GM12891 (cell line): ENCODE results near the gene TMEM119.
A peak's percentile ranks its signal among the peaks of the same experiment; 100 is the strongest.
"Not testable (repeated sequence)": the region's sequence is repeated elsewhere in the genome, so short reads cannot be mapped to it uniquely, and the experiment has no call there.

Source experiments
- DNase-seq: peaks from one replicate; pipeline ENCODE4 v3.0.0; 2011; ENCODE audit warnings: low spot score; ENCODE audit not compliant: insufficient read length
- FAIRE-seq: peaks from 2 replicates; lab custom pipeline; 2011; peaks lifted over from hg19 to GRCh38; lab: Jason Lieb, UNC
- PAX5 ChIP-seq: IDR thresholded peaks from 2 replicates; pipeline ENCODE4 v1.6.1; 2011; ENCODE audit warnings: low read length, moderate library complexity, mild to moderate bottlenecking; ENCODE audit not compliant: insufficient read depth, severe bottlenecking
- POLR2A ChIP-seq: IDR thresholded peaks from 2 replicates; pipeline ENCODE4 v1.6.1; 2011; ENCODE audit warnings: low read depth, low read length, control low read depth
- POLR2AphosphoS5 ChIP-seq: IDR thresholded peaks from 2 replicates; pipeline ENCODE4 v1.6.1; 2011; ENCODE audit warnings: low read depth, low read length, control low read depth
- POU2F2 ChIP-seq: IDR thresholded peaks from 2 replicates; pipeline ENCODE4 v1.6.1; 2011; ENCODE audit warnings: low read depth, mild to moderate bottlenecking, control low read depth, low read length, moderate library complexity
- SPI1 ChIP-seq: IDR thresholded peaks from 2 replicates; pipeline ENCODE4 v1.6.1; 2011; ENCODE audit warnings: low read depth, low read length, control low read depth
- TAF1 ChIP-seq: IDR thresholded peaks from 2 replicates; pipeline ENCODE4 v1.6.1; 2011; ENCODE audit warnings: low read depth, low read length, control low read depth

TMEM119 gene

DNA sequence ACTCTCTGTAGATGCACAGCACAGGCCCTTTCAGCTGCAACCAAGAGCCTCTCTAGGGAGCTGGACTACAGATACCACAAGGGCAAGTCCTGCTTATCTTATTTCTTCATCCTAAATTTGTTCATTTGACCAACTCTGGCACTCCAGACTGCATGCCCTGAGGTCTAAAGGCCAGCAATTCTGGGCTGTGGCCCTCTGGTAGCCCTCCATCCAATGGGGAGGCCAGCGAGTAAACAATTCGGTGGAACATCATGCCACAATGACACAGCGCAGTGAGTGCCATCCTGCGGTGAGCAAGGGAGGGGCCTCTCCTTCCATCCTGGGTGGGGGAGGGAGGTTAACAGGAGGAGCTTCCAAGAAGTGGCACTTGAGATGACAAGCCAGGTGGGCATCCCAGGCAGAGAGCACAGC lies 36.5 kb upstream of the TMEM119 start:
- TF ChIP-seq SPI1 (no peak), POLR2A (no peak), TAF1 (no peak), POLR2AphosphoS5 (no peak), POU2F2 (no peak), PAX5 (no peak)
- FAIRE-seq (no peak), DNase-seq (no peak)

DNA sequence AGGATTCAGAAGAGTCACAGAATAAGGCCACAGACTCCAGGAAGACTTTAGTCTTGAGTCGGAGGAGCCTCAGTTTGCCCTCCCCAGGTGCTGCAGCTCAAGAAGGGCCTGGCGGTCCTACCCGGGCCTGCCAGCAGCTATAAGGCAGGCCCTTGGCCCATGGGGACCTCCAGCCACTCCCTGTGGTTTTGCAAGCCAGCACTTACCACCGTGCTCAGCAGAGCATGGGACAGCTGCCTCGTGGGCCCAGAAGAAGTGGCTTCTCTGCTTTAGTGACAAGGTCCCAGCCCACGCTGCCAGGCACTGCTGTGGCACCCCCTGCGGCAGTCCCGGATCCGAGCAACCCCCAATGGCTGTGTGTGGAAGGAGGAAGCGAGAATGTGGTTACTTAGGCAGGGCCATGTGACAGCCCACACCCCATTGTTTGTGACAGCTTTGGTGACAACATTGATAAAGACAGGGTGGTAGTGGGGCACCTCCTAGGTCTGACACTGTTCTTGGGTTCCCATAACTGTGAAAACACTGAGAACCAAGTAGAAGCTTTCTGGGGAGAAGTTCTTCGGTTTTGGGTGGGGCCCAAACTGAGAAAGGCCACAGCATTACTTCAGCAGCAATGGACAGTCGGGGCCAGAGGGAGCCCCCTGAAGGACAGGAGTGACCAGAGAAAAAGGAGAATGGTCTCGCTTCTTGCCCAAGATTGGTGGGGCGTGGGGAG lies 35.8 kb upstream of the TMEM119 start, which contains the start of gene SELPLG:
Gene SELPLG (minus strand): TSS at position 361 of the 715 bp plus-strand sequence. CDS start 9,587 bp downstream, outside the sequence.
- DNase-seq (peak; percentile 68), FAIRE-seq (peak; percentile 95)
- 0 out of 2 replicates have a peak, but pooled peaks have one; percentile 28 for TF ChIP-seq POU2F2
- peak; percentile 37; the same call in 1 of the 2 replicates for TF ChIP-seq TAF1
- TF ChIP-seq POLR2AphosphoS5: peak; percentile 54; the same call in 1 of the 2 replicates
- no peak for TF ChIP-seq POLR2A
- TF ChIP-seq PAX5: peak; percentile 89
- TF ChIP-seq SPI1: peak; percentile 93

DNA sequence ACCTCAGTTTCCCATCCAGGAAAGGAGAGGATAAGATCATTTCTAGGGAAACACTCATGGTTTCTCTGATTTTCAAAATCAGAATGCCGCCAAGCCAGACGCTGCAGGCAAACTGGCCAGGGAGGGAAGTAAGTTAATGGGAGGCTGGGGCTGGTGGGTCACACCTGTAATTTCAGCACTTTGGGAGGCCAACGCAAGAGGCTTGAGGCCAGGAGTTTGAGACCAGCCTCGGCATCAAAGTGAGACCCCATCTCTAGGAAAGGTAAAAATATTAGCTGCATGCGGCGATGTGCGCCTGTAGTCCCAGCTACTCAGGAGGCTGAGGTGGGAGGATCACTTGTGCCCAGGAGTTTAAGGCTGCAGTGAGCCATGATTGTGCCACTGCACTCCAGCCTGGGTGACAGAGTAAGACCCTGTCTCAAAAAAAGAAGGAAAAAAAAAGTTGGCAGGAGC lies 35.2 kb upstream of the TMEM119 start:
- FAIRE-seq (no peak), DNase-seq (no peak)
- no peak for TF ChIP-seq SPI1
- TF ChIP-seq POU2F2: no peak
- no peak for TF ChIP-seq PAX5
- TF ChIP-seq TAF1: no peak
- TF ChIP-seq POLR2A: no peak
- no peak for TF ChIP-seq POLR2AphosphoS5

DNA sequence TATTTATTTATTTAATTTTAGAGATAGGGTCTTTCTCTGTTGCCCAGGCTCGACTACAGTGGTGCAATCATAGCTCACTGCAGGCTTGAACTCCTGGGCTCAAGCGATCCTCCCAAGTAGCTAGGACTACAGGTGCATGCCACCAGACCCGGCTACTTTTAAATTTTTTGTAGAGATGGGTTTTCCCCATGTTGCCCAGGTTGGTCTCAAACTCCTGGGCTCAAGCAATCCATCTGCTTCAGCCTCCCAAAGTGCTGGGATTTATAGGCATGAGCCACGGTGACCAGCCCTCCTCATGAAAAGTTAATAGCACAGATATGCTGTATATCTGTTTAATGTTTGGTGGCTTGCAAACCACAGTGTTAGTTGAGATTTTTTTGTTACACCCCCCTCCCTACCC lies 33.4 kb upstream of the TMEM119 start:
- FAIRE-seq, DNase-seq: not testable (repeated sequence)

DNA sequence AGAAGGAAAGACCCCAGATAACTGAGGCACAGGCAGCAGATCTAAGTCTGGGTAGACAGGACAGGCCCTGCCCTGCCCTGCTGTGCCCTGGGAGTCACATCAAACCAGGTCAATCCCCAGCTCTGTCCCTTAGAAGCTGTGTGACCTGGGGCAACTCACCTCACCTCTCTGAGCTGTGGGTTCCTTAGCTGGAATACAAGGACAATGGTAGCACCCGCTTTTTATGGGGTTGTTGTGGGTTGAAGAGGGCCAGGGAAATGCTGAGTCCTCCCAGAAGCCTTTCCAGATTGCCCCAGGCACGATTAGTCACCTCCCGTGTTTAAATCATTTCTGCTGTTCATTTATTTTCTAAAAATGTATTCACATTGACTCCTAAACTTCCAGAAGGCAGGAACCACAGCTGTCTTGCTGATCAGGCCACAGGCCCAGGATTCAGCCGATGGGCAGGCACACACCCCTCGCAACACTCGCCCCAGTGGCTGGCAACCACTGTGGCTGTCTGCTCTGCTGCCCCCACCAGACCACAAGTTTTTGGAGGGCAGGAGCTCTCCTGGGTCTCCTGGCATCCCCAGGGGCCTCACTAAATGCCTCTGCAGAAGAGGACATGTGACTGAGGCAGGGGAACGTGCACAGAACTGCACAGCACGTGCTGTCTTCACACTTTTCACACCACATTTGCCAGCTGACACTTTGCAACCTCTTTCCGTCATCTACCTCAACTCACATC lies 32.8 kb upstream of the TMEM119 start:
- FAIRE-seq (no peak), DNase-seq (no peak)
- TF ChIP-seq POLR2A: no peak
- no peak for TF ChIP-seq POLR2AphosphoS5
- TF ChIP-seq TAF1: no peak
- TF ChIP-seq POU2F2: no peak
- no peak for TF ChIP-seq PAX5
- no peak for TF ChIP-seq SPI1

DNA sequence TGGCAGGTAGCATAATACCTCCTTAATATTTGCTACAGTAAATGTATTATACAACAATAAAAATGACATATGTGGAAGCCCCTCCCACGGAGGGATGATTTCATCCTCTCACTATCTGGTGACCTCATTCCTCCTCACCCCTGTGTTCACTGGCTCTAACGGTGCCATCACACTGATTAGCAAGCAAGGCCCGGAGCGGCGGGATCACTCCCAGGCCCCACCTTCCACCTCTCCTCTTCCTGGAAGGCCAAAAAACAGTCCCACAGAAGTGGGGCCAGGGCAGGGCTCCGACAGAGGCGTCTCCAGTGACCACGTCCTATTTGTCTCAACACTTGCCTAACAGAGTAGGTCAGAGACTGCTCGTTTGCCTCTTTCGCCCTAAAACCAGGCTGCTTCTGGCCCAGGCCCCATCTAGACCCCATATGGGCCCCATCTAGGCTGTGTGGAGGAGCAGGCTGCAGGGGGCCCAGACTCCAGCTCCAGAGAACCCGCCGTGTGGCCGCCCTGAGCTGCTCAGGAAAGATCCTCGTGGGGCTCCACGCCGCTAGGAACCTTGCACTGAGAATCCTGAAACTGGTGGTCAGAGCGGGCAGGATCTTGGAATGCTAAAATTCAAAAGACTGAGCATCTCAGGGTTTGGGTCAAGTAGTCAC lies 32.1 kb upstream of the TMEM119 start:
- DNase-seq: no peak
- TF ChIP-seq SPI1: no peak
- TF ChIP-seq PAX5: no peak
- TF ChIP-seq POLR2AphosphoS5: no peak
- no peak for TF ChIP-seq POLR2A
- TF ChIP-seq TAF1: no peak
- TF ChIP-seq POU2F2: no peak
- no peak for FAIRE-seq

DNA sequence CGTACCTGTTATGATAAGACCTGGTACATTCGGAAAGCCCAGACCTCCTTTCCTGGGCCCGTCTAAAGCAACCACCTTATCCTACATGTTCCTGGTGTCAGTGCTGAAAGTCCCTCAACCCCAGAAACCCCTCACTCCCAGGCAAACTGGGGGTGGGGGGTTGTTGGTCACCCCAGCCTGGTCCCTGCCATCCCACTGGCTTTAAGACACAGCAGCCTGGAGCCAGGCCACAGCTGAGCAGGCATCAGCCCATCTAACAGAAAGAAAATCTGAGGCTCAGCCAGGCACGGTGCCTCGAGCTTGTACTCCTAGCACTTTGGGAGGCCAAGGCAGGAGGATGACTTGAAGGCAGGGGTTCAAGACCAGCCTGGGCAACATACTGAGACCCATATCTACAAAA lies 31.3 kb upstream of the TMEM119 start:
- no peak for FAIRE-seq
- no peak for DNase-seq
- TF ChIP-seq POU2F2: no peak
- no peak for TF ChIP-seq PAX5

DNA sequence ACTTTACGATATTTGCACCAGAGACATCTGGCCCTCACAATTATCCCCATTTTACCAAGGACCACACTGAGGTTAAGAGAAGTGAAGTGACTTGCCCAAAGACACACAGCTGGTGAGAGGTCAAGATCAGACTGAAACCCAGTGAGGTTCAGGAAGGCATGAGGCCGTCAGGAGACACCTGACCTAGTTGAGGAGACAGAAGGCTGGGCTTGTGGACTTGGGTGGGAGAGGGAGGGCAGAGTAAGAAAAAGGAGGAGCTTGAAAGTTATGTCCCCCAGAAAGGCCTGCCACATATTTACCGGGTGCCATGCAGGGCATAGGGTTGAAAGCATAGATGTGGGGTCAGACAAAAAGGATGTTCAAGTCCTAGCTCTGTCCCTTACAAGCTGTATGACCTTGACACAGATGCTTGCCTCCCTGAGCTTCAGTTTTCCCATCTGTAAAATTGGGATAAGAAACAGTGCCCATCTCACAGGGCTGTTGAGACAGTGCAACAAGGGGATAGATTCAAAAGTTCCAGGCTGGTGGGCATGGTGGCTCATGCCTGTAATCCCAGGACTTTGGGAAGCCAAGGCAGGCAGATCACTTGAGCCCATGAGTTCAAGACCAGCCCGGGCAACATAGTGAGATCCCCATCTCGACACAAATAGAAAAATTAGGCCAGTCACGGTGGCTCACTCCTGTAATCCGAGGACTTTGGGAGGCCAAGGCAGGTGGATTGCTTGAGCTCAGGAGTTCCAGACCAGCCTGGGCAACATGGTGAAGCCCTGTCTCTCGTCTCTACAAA lies 29.4 kb upstream of the TMEM119 start:
- DNase-seq: no peak
- TF ChIP-seq PAX5 (no peak), POLR2A (no peak)
- FAIRE-seq: no peak

DNA sequence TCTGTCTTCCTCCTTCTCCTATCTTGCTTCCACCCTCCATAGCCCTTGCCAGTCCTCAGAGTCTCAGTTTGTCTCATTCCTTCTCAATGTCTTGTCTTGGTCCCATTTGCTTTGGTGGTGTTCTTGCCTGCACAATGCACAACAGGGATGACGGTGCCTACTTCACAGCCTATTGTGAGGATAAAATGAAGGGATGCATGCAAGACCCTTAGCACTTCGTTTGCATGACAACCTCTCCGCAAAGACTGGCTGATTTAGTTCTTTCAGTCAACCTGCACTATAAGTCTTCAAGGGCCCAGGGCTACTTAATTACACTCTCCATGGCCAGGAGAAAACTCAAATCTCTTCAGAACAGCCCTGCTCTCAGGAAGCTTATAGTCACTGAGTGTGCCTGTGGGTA lies 27.3 kb upstream of the TMEM119 start:
- FAIRE-seq (no peak), DNase-seq (no peak)
- TF ChIP-seq TAF1 (no peak), POLR2AphosphoS5 (no peak), POLR2A (no peak), POU2F2 (no peak), SPI1 (no peak), PAX5 (no peak)

DNA sequence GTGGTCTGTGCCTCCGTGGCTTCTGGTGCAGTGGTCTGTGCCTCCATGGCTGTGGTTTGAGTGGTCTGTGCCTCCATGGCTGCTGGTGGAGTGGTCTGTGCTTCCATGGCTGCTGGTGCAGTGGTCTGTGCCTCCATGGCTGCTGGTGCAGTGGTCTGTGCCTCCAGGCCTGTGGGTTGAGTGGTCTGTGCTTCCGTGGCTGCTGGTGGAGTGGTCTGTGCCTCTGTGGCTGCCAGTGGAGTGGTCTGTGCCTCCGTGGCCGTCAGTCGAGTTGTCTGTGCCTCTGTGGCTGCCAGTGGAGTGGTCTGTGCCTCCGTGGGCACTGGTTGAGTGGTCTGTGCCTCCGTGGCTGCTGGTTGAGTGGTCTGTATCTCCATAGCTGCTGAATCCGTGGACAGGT lies 25.7 kb upstream of the TMEM119 start:
- FAIRE-seq (no peak), DNase-seq (no peak)
- TF ChIP-seq TAF1: no peak
- no peak for TF ChIP-seq POU2F2
- TF ChIP-seq SPI1: no peak
- TF ChIP-seq POLR2AphosphoS5: no peak
- no peak for TF ChIP-seq POLR2A
- TF ChIP-seq PAX5: no peak
